Smooth muscle cell (in vitro differentiated cells): Measurements from ENCODE around the gene FAM81A. TPM values are rescaled to one million over a fixed set of nuclear protein-coding genes. Genes with fewer than 3 reads are reported as not detected.

Experiments
- DNase-seq: peaks from one replicate; lab custom pipeline; 2025; ENCODE audit not compliant: unreplicated experiment; lab: John Stamatoyannopoulos, UW
- H2AFZ ChIP-seq: fragments of 200-600 bp; sonication (generic); 2 replicates; pipeline ENCODE4 v1.6.0; 2016; ENCODE audit warnings: antibody characterized with exemption, low read depth, mild to moderate bottlenecking
- H3F3A ChIP-seq: fragments of 200-600 bp; sonication (generic); 2 replicates; pipeline ENCODE4 v1.6.0; 2017; ENCODE audit warnings: antibody characterized with exemption, low read depth
- H3K27ac ChIP-seq: fragments of 200-600 bp; sonication (generic); 2 replicates; pipeline ENCODE4 v1.5.1; 2016; ENCODE audit warnings: low read depth, mild to moderate bottlenecking
- H3K27me3 ChIP-seq: fragments of 200-600 bp; sonication (generic); 2 replicates; pipeline ENCODE4 v1.6.1; 2016; ENCODE audit warnings: low read depth, mild to moderate bottlenecking
- H3K36me3 ChIP-seq: fragments of 200-600 bp; sonication (generic); 2 replicates; pipeline ENCODE4 v1.5.1; 2016; ENCODE audit warnings: low read depth
- H3K4me1 ChIP-seq: fragments of 200-600 bp; sonication (generic); 2 replicates; pipeline ENCODE4 v1.5.1; 2016; ENCODE audit warnings: low read depth
- H3K4me2 ChIP-seq: fragments of 200-600 bp; sonication (generic); 2 replicates; pipeline ENCODE4 v1.6.0; 2016; ENCODE audit warnings: mild to moderate bottlenecking
- H3K4me3 ChIP-seq: fragments of 200-600 bp; sonication (generic); 2 replicates; pipeline ENCODE4 v1.5.1; 2016; ENCODE audit warnings: mild to moderate bottlenecking
- H3K79me2 ChIP-seq: fragments of 200-600 bp; sonication (generic); 2 replicates; pipeline ENCODE4 v1.6.0; 2016; ENCODE audit warnings: low read depth, mild to moderate bottlenecking
- H3K9ac ChIP-seq: fragments of 200-600 bp; sonication (generic); 2 replicates; pipeline ENCODE4 v1.6.0; 2016; ENCODE audit warnings: low read depth
- H3K9me3 ChIP-seq: fragments of 200-600 bp; sonication (generic); replicated peaks from 2 replicates; pipeline ENCODE4 v1.5.1; 2016; ENCODE audit warnings: low read depth
- H4K20me1 ChIP-seq: fragments of 200-600 bp; sonication (generic); 2 replicates; pipeline ENCODE4 v1.6.0; 2016; ENCODE audit warnings: low read depth
- CTCF ChIP-seq: fragments of 200-600 bp; sonication (generic); IDR thresholded peaks from 2 replicates; pipeline ENCODE4 v1.5.1; 2017; ENCODE audit warnings: borderline replicate concordance, mild to moderate bottlenecking, antibody characterized with exemption; ENCODE audit not compliant: insufficient read depth, poor library complexity, severe bottlenecking
- WGBS: methylation state at CpG from one replicate; pipeline ENCODE4 v1.1.7; 2016; ENCODE audit warnings: low lambda C conversion rate; 5-methylcytosine and 5-hydroxymethylcytosine counted together
- polyA plus RNA-seq: library from polyadenylated mRNA; unstranded; fragments of >200 nt; fragmentation: Nextera tagmentation; extraction: Ambion mirVana; gene quantifications from 2 replicates; pipeline ENCODE4 v1.2.1, GENCODE V29; 2016
- total RNA-seq: library from RNA; depleted of rRNA; stranded (reverse); fragments of >200 nt; gene quantifications from 2 replicates; pipeline ENCODE4 v1.2.3, GENCODE V29; 2014

Gene FAM81A
- total and polyA plus RNA-seq, 2 experiments from 2014 or later: 0.04 to 1.8 TPM

- Histone ChIP-seq H3K4me1 (no peaks in the 10 kb centered on the region), H4K20me1 (no peaks in the 10 kb centered on the region), H3F3A (no peaks in the 10 kb centered on the region), H3K27ac (no peak overlapping the region), H3K36me3 (no peaks in the 10 kb centered on the region), H3K27me3 (no peaks in the 10 kb centered on the region), H3K9me3 (no peaks in the 10 kb centered on the region), H3K79me2 (no peaks in the 10 kb centered on the region), H3K4me3 (no peak overlapping the region), H3K4me2 (no peak overlapping the region), H3K9ac (no peak overlapping the region), H2AFZ (no peak overlapping the region)
- DNase-seq: no peak
- 76% methylated on average over 8 of the region's 8 CpGs for WGBS
- TF ChIP-seq CTCF: no peak
These were observed 107.6 kb downstream of the FAM81A start for GRCh38 chr15:59545573-59545972.

GRCh38 chr15:59548501-59549226, 110.7 kb downstream of the FAM81A start:
- Histone ChIP-seq H3K27me3 (no peaks in the 10 kb centered on the region), H4K20me1 (no peaks in the 10 kb centered on the region), H3K27ac (no peak overlapping the region), H3K9ac (no peak overlapping the region), H3K4me3 (no peak overlapping the region), H3K4me2 (no peak overlapping the region), H3K36me3 (no peaks in the 10 kb centered on the region), H3K9me3 (no peaks in the 10 kb centered on the region), H3K79me2 (no peaks in the 10 kb centered on the region), H2AFZ (no peak overlapping the region), H3F3A (no peaks in the 10 kb centered on the region), H3K4me1 (no peaks in the 10 kb centered on the region)
- no peak for DNase-seq
- TF ChIP-seq CTCF: no peak
- WGBS: 79% methylated on average over 9 of the region's 9 CpGs

GRCh38 chr15:59549301-59550185, 111.6 kb downstream of the FAM81A start:
- no peaks in the 10 kb centered on the region for H3K4me1 ChIP-seq
- no peak overlapping the region for H3K27ac ChIP-seq
- no peak for TF ChIP-seq CTCF
- H3K9me3 ChIP-seq: no peaks in the 10 kb centered on the region
- no peaks in the 10 kb centered on the region for H3K36me3 ChIP-seq
- no peaks in the 10 kb centered on the region for H3K27me3 ChIP-seq
- 49% methylated on average over 9 of the region's 9 CpGs for WGBS
- H3K79me2 ChIP-seq: no peaks in the 10 kb centered on the region
- H4K20me1 ChIP-seq: no peaks in the 10 kb centered on the region
- no peak overlapping the region for H2AFZ ChIP-seq
- no peak overlapping the region for H3K4me3 ChIP-seq
- H3K4me2 ChIP-seq: no peak overlapping the region
- H3F3A ChIP-seq: no peaks in the 10 kb centered on the region
- no peak overlapping the region for H3K9ac ChIP-seq
- DNase-seq: no peak
